HG02970 (cell line): ENCODE data around the gene PLXNA4.
A peak's percentile ranks its signal among the peaks of the same experiment; 100 is the strongest.

Experiments used
- ATAC-seq: cut with Tn5 transposase; IDR thresholded peaks from one replicate; pipeline ENCODE4 v1.9.1; 2021; ENCODE audit warnings: mild to moderate bottlenecking, moderate library complexity, moderate number of reproducible peaks; ENCODE audit not compliant: unreplicated experiment, low FRiP score

Gene PLXNA4

GRCh38 chr7:132333301-132333700 is 243.0 kb downstream of the PLXNA4 start:
- no peak for ATAC-seq

GRCh38 chr7:132328760-132329159 is 247.5 kb downstream of the PLXNA4 start:
- no peak for ATAC-seq

- no peak for ATAC-seq
Observed at GRCh38 chr7:132328047-132328620, 248.1 kb downstream of the PLXNA4 start.

GRCh38 chr7:132326878-132327589 is 249.2 kb downstream of the PLXNA4 start:
- no peak for ATAC-seq

- no peak for ATAC-seq
Observed at GRCh38 chr7:132322970-132323369, 253.3 kb downstream of the PLXNA4 start.

- no peak for ATAC-seq
Observed at GRCh38 chr7:132321387-132321786, 254.9 kb downstream of the PLXNA4 start.

GRCh38 chr7:132319481-132319880 is 256.8 kb downstream of the PLXNA4 start:
- ATAC-seq, result no peak

GRCh38 chr7:132318352-132319318 is 257.6 kb downstream of the PLXNA4 start:
- ATAC-seq, result peak; percentile 77

- no peak for ATAC-seq
Observed at GRCh38 chr7:132317701-132318351, 258.4 kb downstream of the PLXNA4 start.

- ATAC-seq, result no peak
Observed at GRCh38 chr7:132312531-132313055, 263.7 kb downstream of the PLXNA4 start.

- no peak for ATAC-seq
Observed at GRCh38 chr7:132311733-132312132, 264.5 kb downstream of the PLXNA4 start.

- ATAC-seq, result no peak
Observed at GRCh38 chr7:132309102-132309805, 267.0 kb downstream of the PLXNA4 start.

GRCh38 chr7:132307465-132307864 is 268.8 kb downstream of the PLXNA4 start:
- ATAC-seq, result no peak

- ATAC-seq, result no peak
Observed at GRCh38 chr7:132300599-132301277, 275.5 kb downstream of the PLXNA4 start.

- no peak for ATAC-seq
Observed at GRCh38 chr7:132298790-132299189, 277.5 kb downstream of the PLXNA4 start.

- no peak for ATAC-seq
Observed at GRCh38 chr7:132296820-132297219, 279.4 kb downstream of the PLXNA4 start.

- no peak for ATAC-seq
Observed at GRCh38 chr7:132295175-132295574, 281.1 kb downstream of the PLXNA4 start.

- ATAC-seq, result no peak
Observed at GRCh38 chr7:132292803-132293202, 283.5 kb downstream of the PLXNA4 start.

- no peak for ATAC-seq
Observed at GRCh38 chr7:132291481-132291880, 284.8 kb downstream of the PLXNA4 start.
